Activated T-cell treated with anti-CD3 and anti-CD28 coated beads, Interleukin-2, amount 50 U/mL, for 72 hours (primary cell): ENCODE results near the gene LAMTOR2. TPM values are rescaled to one million over a fixed set of nuclear protein-coding genes. Genes with fewer than 3 reads are reported as not detected.

ENCODE experiments used
- ATAC-seq, 2 donors: fragments of 150-1000 bp; cut with Tn5 transposase; replicated peaks in 1 of 2; 2 replicates each; pipeline ENCODE4 v1.10.0; 2021; ENCODE audit warnings: moderate library complexity in 2 of 2, mild to moderate bottlenecking in 1 of 2
- DNase-seq, 2 donors: peaks; one replicate each; pipeline ENCODE4 v3.0.0; 2021 to 2022; ENCODE audit warnings: mixed read lengths in 1 of 2
- H3K27ac Mint-ChIP-seq: one replicate; pipeline ENCODE4 v1.8.0; 2022; ENCODE audit warnings: mild to moderate bottlenecking, moderate library complexity, mixed read lengths
- H3K27me3 Mint-ChIP-seq: one replicate; pipeline ENCODE4 v1.8.0; 2022; ENCODE audit warnings: low read depth, mixed read lengths
- H3K36me3 Mint-ChIP-seq, 2 donors: one replicate each; pipeline ENCODE4 v1.8.0; 2022; ENCODE audit warnings: mixed read lengths in 2 of 2, mild to moderate bottlenecking in 1 of 2; ENCODE audit not compliant: insufficient read depth in 2 of 2
- H3K4me1 Mint-ChIP-seq: one replicate; pipeline ENCODE4 v1.8.0; 2022; ENCODE audit warnings: low read depth, mixed read lengths
- H3K4me3 Mint-ChIP-seq, 2 donors: one replicate each; pipeline ENCODE4 v1.8.0; 2022; ENCODE audit warnings: mild to moderate bottlenecking in 2 of 2, mixed read lengths in 2 of 2, moderate library complexity in 2 of 2
- H3K9me3 Mint-ChIP-seq, 2 donors: one replicate each; pipeline ENCODE4 v1.8.0; 2022; ENCODE audit warnings: mixed read lengths in 2 of 2
- total RNA-seq, 2 donors: library from RNA; stranded (reverse); gene quantifications; one replicate each; pipeline ENCODE4 v1.2.3, GENCODE V29; 2022

The LAMTOR2 gene
- total RNA-seq = 10 to 100 TPM; 58.7 to 61.8 TPM

DNA sequence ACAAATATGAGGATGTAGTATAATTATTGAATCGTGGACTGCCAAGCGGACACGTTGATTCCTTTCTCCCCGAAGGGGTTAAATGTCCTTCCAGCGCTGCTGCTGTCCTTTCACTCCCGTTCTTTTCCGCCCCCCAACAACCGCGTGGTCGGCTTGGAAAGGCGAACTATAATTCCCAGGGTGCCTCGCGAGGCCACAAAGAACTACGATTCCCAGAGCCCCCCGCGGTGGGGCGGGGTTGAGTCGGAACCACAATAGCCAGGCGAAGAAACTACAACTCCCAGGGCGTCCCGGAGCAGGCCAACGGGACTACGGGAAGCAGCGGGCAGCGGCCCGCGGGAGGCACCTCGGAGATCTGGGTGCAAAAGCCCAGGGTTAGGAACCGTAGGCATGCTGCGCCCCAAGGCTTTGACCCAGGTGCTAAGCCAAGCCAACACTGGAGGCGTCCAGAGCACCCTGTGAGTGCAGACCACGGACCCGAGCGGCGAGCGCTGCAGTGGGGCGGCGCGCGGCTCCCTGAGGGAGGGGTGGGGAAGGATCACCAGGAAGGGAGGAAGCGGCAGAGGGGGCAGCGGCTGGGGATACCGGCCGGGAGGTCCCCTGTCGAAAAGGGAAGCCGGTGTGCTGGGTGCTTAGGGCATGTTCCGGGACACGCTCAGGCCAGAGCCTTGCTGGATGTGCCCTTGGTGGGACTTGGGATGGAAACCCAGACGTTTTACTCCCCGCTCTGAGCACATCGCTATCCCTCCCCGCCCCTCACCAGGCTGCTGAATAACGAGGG is at the start of gene LAMTOR2:
Gene LAMTOR2, plus strand, starts transcription at position 283 of the 781 bp plus-strand sequence. Its CDS starts 108 bp downstream, at position 391.
- peak within 1 kb of the TSS; percentile 98 to 99 for H3K4me3 Mint-ChIP-seq
- no peaks in the 10 kb centered on the region for H3K27me3 Mint-ChIP-seq
- ATAC-seq (peak; percentile 78 to 79), DNase-seq (peak; percentile 95 to 97)
- H3K36me3 Mint-ChIP-seq = peaks cover 1 to 2% of the 10 kb centered on the region in 2 donors
- no peaks in the 10 kb centered on the region for H3K9me3 Mint-ChIP-seq
- H3K4me1 Mint-ChIP-seq = peaks cover 34% of the 10 kb centered on the region
- peak within 1 kb of the TSS; percentile 96 for H3K27ac Mint-ChIP-seq

DNA sequence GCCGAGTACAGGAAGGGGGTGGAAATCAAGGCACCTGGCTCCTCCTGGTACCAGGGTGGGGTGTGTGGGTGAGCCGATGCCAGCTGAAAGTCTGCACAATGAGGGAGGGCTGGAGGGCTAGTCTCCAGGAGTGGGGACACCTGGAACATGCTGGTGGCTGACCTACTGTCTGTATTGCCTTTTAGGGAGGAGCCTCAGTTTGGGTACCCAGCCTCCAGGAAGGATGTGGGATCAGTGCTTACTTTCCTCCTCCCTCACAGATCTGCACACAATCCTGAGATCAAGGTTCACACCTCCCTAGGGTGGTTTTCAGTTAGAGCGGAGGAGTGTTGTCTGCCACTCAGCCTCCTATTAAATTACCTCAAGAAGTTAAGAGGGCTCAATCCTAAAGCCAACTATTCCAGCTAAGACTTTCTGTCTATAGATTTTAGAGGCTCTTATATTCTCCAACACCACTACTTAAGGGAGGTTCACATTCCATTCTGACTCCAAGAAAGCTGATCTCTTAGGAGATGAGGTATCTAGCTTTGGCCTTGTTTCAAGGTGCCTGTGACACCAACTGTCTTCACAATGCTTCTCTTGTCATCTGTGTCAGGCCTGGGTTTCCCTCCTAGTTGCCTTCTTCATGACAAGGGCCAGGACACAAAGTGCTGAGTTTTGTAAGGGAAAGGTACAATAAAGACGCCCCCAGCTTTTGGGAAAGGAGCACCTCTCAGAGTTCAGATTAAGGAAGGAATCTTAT is 49.6 kb upstream of the LAMTOR2 start:
- no peak for DNase-seq
- Mint-ChIP-seq H3K27ac (peak overlapping the region; percentile 52), H3K9me3 (no peaks in the 10 kb centered on the region), H3K36me3 (peaks cover 3 to 4% of the 10 kb centered on the region in 2 donors), H3K27me3 (no peaks in the 10 kb centered on the region), H3K4me3 (peak overlapping the region in 1 of 2 donors; percentile 30), H3K4me1 (peaks cover 14% of the 10 kb centered on the region)
- peak; percentile 52 to 65 for ATAC-seq

- no peak for ATAC-seq
These were observed 47.8 kb upstream of the LAMTOR2 start for GRCh38 chr1:156006666-156007376.

DNA sequence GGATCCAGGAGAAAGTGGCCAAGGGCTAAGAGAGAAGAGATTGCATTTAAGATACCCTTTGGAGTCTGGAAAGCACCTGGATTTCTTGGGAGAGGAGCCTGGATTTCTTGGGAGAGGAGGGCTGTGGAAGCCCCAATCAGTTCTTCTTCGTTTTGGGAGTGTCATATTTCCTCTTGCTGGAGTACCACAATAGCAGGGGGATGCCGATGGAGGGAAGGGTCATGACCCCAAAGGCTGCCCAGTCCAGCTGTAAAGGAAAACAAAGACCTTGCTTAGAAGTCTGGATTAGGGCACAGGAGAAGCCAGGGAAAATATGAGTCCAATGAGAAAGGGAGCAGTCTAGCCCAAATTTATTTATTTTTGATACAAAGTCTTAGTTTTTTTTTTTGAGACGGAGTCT is 45.2 kb upstream of the LAMTOR2 start:
- Mint-ChIP-seq H3K36me3 (peaks cover 15 to 28% of the 10 kb centered on the region in 2 donors), H3K27me3 (no peaks in the 10 kb centered on the region), H3K4me3 (no peak overlapping the region), H3K27ac (no peak overlapping the region), H3K4me1 (peaks cover 14% of the 10 kb centered on the region), H3K9me3 (no peaks in the 10 kb centered on the region)
- ATAC-seq = no peak
- no peak for DNase-seq

More at GRCh38 chr1:156006666-156007376, 47.8 kb upstream of the LAMTOR2 start:
- no peak overlapping the region for H3K4me3 Mint-ChIP-seq
- no peak for DNase-seq
- H3K4me1 Mint-ChIP-seq = peaks cover 14% of the 10 kb centered on the region
- H3K27ac Mint-ChIP-seq = no peak overlapping the region
- peaks cover 11 to 17% of the 10 kb centered on the region in 2 donors for H3K36me3 Mint-ChIP-seq
- H3K9me3 Mint-ChIP-seq = no peaks in the 10 kb centered on the region
- no peaks in the 10 kb centered on the region for H3K27me3 Mint-ChIP-seq

GRCh38 chr1:156012051-156012817 is 42.3 kb upstream of the LAMTOR2 start:
- Mint-ChIP-seq H3K4me3 (no peak overlapping the region), H3K4me1 (no peaks in the 10 kb centered on the region), H3K27ac (peak overlapping the region; percentile 73), H3K27me3 (no peaks in the 10 kb centered on the region), H3K36me3 (peaks cover 19 to 33% of the 10 kb centered on the region in 2 donors), H3K9me3 (no peaks in the 10 kb centered on the region)
- no peak for ATAC-seq
- no peak for DNase-seq

GRCh38 chr1:156014829-156015228 is 39.8 kb upstream of the LAMTOR2 start:
- Mint-ChIP-seq H3K4me1 (peaks cover 10% of the 10 kb centered on the region), H3K36me3 (peaks cover 21 to 38% of the 10 kb centered on the region in 2 donors), H3K4me3 (no peak overlapping the region), H3K27me3 (no peaks in the 10 kb centered on the region), H3K9me3 (no peaks in the 10 kb centered on the region), H3K27ac (peak overlapping the region; percentile 49)
- ATAC-seq (no peak), DNase-seq (no peak)

GRCh38 chr1:156019946-156020292 is 34.7 kb upstream of the LAMTOR2 start:
- ATAC-seq (no peak), DNase-seq (no peak)
- Mint-ChIP-seq H3K27ac (peak overlapping the region; percentile 76), H3K4me1 (peaks cover 22% of the 10 kb centered on the region), H3K36me3 (peaks cover 15 to 19% of the 10 kb centered on the region in 2 donors), H3K27me3 (peaks cover under 1% of the 10 kb centered on the region), H3K4me3 (peak overlapping the region; percentile 93 to 94), H3K9me3 (no peaks in the 10 kb centered on the region)

DNA sequence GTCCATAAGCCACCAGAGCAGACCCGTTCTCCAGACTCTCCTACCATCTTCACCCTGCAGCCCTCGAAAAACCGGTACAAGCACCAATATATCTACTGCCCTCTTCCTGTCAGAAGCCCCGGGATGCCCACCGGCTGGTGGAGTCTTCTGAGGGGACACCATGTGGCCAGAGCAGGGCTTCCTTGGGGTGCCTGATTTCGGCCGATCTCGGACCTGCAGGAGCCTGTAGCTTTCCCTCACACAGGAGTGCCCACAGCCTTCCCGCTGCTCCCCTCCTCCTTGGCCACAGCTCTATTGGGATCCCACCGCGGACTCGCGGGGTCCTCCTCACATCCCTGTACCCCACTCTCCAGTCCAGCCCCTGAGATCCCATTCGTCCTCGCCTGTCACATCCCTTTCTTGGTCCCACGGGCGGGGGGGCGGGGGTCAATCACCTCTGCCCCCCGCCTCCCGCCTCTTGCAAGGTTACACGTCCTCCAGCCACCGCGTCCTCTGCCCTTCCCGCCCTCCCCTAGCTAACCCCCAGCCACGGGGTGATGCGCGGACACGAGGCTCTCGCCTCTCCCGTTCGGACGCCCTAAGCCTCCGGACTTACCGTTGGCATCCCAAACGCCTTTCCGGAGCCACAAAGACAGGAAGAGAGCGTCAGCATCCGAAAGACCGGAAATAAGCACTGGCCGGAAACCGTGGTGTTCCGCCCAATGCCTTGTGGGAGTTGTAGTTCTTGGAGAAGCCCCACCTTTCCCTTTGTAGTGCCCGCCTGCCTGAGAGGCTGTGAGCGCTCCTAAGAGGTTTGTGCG is 34.1 kb upstream of the LAMTOR2 start, which contains the start of gene SSR2:
Gene SSR2, minus strand, starts transcription at position 659 of the 800 bp plus-strand sequence. CDS start 784 bp downstream, outside the sequence.
- peak; percentile 100 for ATAC-seq
- peak; percentile 89 to 90 for DNase-seq
- H3K4me3 Mint-ChIP-seq = peak within 1 kb of the TSS; percentile 93 to 94
- peaks cover 25% of the 10 kb centered on the region for H3K4me1 Mint-ChIP-seq
- H3K36me3 Mint-ChIP-seq = peaks cover 14 to 19% of the 10 kb centered on the region in 2 donors
- peak within 1 kb of the TSS; percentile 76 for H3K27ac Mint-ChIP-seq
- H3K9me3 Mint-ChIP-seq = no peaks in the 10 kb centered on the region
- H3K27me3 Mint-ChIP-seq = peaks cover 6% of the 10 kb centered on the region

DNA sequence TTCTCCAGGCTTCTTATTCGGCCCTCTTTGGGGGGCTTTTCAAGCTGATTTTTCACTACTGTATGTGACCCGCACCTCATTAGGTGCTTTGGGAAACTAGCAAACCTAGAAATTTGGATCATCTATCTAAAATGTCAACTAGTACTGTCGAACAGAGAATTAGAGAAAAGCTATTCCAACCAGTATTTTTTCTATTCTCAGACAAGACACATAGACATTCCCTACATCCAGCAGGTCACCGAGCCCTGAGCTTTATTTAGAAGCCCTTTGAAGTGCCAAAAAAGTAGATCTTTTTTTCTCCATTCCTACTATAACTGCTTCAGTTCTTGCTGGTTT is 33.5 kb upstream of the LAMTOR2 start:
- DNase-seq = no peak
- Mint-ChIP-seq H3K27me3 (peaks cover 7% of the 10 kb centered on the region), H3K4me1 (peaks cover 29% of the 10 kb centered on the region), H3K27ac (peak overlapping the region; percentile 71), H3K36me3 (peaks cover 14 to 19% of the 10 kb centered on the region in 2 donors), H3K9me3 (no peaks in the 10 kb centered on the region), H3K4me3 (peak overlapping the region; percentile 93 to 94)
- ATAC-seq = no peak

GRCh38 chr1:156021954-156022353 is 32.6 kb upstream of the LAMTOR2 start:
- H3K9me3 Mint-ChIP-seq = no peaks in the 10 kb centered on the region
- DNase-seq (no peak), ATAC-seq (no peak)
- peak overlapping the region; percentile 59 to 63 for H3K4me3 Mint-ChIP-seq
- H3K4me1 Mint-ChIP-seq = peaks cover 31% of the 10 kb centered on the region
- H3K36me3 Mint-ChIP-seq = peaks cover 14 to 17% of the 10 kb centered on the region in 2 donors
- peak overlapping the region; percentile 7 for H3K27ac Mint-ChIP-seq
- H3K27me3 Mint-ChIP-seq = peaks cover 7% of the 10 kb centered on the region

- H3K27ac Mint-ChIP-seq = no peak overlapping the region
- peaks cover 21% of the 10 kb centered on the region for H3K4me1 Mint-ChIP-seq
These were observed 29.8 kb upstream of the LAMTOR2 start for GRCh38 chr1:156024801-156025200.

DNA sequence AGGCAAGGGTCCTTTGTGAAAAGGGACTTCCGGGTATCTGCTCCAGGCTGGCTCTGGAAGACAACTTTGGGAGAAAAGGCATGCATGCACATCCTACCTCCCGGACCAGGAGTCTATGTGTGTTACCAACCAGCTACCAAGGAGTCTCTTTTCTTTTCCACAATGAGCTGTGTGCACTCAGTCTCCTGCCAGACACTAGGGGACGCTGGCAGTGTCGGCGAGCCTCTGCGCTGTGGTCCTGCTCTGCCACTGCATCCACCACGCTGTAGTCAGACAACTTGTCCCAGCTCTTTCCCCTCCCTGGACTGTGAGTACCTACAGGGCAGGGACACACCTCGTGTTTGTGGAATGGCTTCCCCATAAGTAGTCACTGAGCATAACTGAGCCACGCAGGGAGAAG is 28.7 kb upstream of the LAMTOR2 start:
- H3K9me3 Mint-ChIP-seq = no peaks in the 10 kb centered on the region
- no peak overlapping the region for H3K4me3 Mint-ChIP-seq
- DNase-seq = peak; percentile 51 to 56
- H3K27me3 Mint-ChIP-seq = peaks cover 7% of the 10 kb centered on the region
- H3K36me3 Mint-ChIP-seq = no peaks in the 10 kb centered on the region
- H3K27ac Mint-ChIP-seq = no peak overlapping the region
- peaks cover 13% of the 10 kb centered on the region for H3K4me1 Mint-ChIP-seq
- ATAC-seq = peak; percentile 77 to 82

More at GRCh38 chr1:156024801-156025200, 29.8 kb upstream of the LAMTOR2 start:
- Mint-ChIP-seq H3K4me3 (no peak overlapping the region), H3K27me3 (peaks cover 7% of the 10 kb centered on the region), H3K9me3 (no peaks in the 10 kb centered on the region), H3K36me3 (peaks cover 8% of the 10 kb centered on the region in 2 donors)
- ATAC-seq (no peak), DNase-seq (no peak)
